Spleen (tissue), 7 donors: Measurements from ENCODE around the gene ISY1.
A peak's percentile ranks its signal among the peaks of the same experiment; 100 is the strongest.

Experiments
- POLR2AphosphoS5 ChIP-seq, 3 donors: sonication (generic); formaldehyde crosslinking; IDR thresholded peaks; one replicate each; pipeline ENCODE4 v1.5.1; 2017; ENCODE audit warnings: antibody characterized with exemption in 3 of 3
- TF ChIP-seq, protein P1 (sequence below), 11 experiments: fragments of 200-600 bp in 7 of 11; fragments of 450-650 bp in 4 of 11; sonication (generic) in 4 of 11; IDR thresholded peaks in 8 of 11; conservative IDR thresholded peaks in 3 of 11; 1 replicate in 7 of 11; 2 replicates in 4 of 11; pipeline versions ENCODE4 v1.4.0 to v1.8.0; 2016 to 2021; ENCODE audit warnings: antibody characterized with exemption in 11 of 11, inconsistent platforms in 4 of 11, mild to moderate bottlenecking in 1 of 11
- donor health status: DM: no; HTN: no; CAD: no; lungs with moderate emphysema.
- donor health status: DM: no; HTN: no; CAD: no.
- donor health status: DM: no; HTN: no; CAD: no.

DNA sequence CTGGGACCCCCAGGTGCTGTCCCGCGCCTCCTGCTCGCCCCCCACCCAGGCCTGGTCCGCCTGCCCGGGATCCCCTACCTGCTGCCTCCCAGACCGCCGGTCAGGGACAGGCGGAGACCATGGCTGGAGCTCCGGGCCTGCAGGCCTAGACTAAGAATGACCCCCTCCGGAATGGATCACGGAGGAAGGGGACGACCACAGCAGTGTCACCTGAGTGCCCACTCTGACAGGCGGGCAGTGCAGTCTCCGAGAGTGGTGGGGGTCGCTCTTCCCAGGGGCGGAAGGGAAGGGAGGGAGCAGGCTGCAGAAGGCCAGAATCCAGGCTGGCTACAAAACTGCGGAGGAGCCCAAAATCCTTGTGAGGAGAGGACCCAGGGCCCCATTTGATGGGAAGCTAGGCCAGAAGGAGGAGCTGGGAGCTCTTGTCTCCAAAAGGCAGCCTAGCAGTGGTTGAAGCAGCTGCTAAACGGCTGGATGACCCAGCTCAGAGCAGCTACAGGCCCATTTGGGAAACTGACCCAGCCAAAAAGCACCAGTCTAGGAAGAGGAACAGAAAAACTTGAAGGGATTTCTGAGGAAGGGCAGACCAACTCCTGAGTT, 38.4 kb downstream of the ISY1 start:
- TF ChIP-seq POLR2AphosphoS5 (IDR thresholded peaks at IDR 0.05): peak in 2 of 3 donors; percentile 11 to 41
- TF ChIP-seq, protein P1, sequence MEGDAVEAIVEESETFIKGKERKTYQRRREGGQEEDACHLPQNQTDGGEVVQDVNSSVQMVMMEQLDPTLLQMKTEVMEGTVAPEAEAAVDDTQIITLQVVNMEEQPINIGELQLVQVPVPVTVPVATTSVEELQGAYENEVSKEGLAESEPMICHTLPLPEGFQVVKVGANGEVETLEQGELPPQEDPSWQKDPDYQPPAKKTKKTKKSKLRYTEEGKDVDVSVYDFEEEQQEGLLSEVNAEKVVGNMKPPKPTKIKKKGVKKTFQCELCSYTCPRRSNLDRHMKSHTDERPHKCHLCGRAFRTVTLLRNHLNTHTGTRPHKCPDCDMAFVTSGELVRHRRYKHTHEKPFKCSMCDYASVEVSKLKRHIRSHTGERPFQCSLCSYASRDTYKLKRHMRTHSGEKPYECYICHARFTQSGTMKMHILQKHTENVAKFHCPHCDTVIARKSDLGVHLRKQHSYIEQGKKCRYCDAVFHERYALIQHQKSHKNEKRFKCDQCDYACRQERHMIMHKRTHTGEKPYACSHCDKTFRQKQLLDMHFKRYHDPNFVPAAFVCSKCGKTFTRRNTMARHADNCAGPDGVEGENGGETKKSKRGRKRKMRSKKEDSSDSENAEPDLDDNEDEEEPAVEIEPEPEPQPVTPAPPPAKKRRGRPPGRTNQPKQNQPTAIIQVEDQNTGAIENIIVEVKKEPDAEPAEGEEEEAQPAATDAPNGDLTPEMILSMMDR (IDR thresholded peaks at IDR 0.05 in 8 of 11, conservative IDR thresholded peaks at IDR 0.05 in 3 of 11): no peak
